ENCODE measurements around the gene CSF1. TPM values are rescaled to one million over a fixed set of nuclear protein-coding genes. Genes with fewer than 3 reads are reported as not detected.
A peak's percentile ranks its signal among the peaks of the same experiment; 100 is the strongest.
"Not testable (repeated sequence)": the region's sequence is repeated elsewhere in the genome, so short reads cannot be mapped to it uniquely, and the experiment has no call there.

CSF1 gene
- total RNA-seq (2014; rRNA removed; shearing (Covaris generic)): 3.5 and 6.3 TPM in 2 replicates
- polyA plus RNA-seq (2016; fragmentation: Nextera tagmentation; extraction: Ambion mirVana): 1.1 and 1.4 TPM in 2 replicates
- long read RNA-seq, partial matches to known transcripts: 1 of 1 reads
- long read RNA-seq, other reads (novel, unspliced or antisense): 0 of 1 reads

DNA sequence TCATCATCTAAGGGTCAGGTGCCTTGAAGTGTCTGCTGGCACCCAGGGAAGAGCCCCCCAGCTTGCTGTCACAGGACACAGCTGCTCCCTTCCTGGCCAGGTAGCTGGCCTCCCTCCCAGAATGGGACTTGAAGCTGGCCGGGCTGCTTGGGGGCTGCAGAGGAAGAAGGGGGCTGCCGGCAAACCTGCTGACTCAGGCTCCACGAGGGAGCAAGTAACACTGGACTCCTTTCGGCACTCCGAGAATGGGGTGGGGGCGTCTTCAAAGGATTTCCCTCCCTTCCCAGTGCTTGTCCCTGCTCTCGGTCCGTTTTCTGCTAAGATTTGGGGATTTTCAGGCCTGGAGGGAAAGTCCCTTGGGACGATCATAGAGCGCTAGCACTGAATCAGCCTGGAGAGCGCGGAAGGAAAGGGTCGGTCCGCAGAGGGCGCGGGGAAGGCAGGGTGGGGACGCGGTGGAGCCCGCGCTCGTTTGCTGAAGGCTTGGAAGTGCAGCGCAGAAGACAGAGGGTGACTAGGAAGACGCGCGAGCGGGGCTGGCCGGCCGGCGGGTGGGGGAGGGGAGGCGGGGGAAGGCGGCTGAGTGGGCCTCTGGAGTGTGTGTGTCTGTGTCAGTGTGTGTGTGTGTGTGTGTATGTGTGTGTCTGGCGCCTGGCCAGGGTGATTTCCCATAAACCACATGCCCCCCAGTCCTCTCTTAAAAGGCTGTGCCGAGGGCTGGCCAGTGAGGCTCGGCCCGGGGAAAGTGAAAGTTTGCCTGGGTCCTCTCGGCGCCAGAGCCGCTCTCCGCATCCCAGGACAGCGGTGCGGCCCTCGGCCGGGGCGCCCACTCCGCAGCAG, at the start of gene CSF1:
CSF1 (plus strand) TSS at position 727 of the 840 bp plus-strand sequence. CDS start 175 bp downstream, outside the sequence.
- Histone ChIP-seq H3K4me1 (ENCODE audit: insufficient read depth) (peaks cover 23% of the 10 kb centered on the region), H3K4me3 (peak within 1 kb of the TSS; percentile 72), H3K27ac (ENCODE audit: low read depth) (no peak within 1 kb of the TSS), H4K20me1 (replicated peaks; ENCODE audit: insufficient read depth) (no peaks in the 10 kb centered on the region), H3K79me2 (replicated peaks; ENCODE audit: insufficient read depth) (no peaks in the 10 kb centered on the region), H3K27me3 (ENCODE audit: insufficient read depth) (peaks cover 61% of the 10 kb centered on the region), H3K36me3 (ENCODE audit: insufficient read depth) (no peaks in the 10 kb centered on the region), H2AFZ (peak within 1 kb of the TSS; percentile 100), H3K4me2 (peak within 1 kb of the TSS; percentile 93), H3K9me2 (ENCODE audit: insufficient read depth) (no peaks in the 10 kb centered on the region), H3F3A (replicated peaks; ENCODE audit: low read depth) (0 out of 2 replicates have a peak, but pooled peaks cover 3% of the 10 kb centered on the region)
- peak within 1 kb of the TSS; percentile 82 for H3K4me3 Mint-ChIP-seq
- TF ChIP-seq EZH2 (IDR thresholded peaks at IDR 0.05; ENCODE audit: low read depth, unreplicated experiment): peak; percentile 56
- TF ChIP-seq JUNB (IDR thresholded peaks at IDR 0.05; ENCODE audit: unreplicated experiment): no peak
- TF ChIP-seq POLR2AphosphoS5 (IDR thresholded peaks at IDR 0.05; ENCODE audit: low read depth): 0 out of 2 replicates have a peak, but pooled peaks have one; percentile 28
- H3K4me1 Mint-ChIP-seq: peaks cover 38% of the 10 kb centered on the region
- peak; percentile 68 for DNase-seq (ENCODE audit: low spot score)
- no peaks in the 10 kb centered on the region for H3K36me3 Mint-ChIP-seq (ENCODE audit: low read depth)
- ATAC-seq: peak; percentile 75
- H3K27me3 Mint-ChIP-seq (ENCODE audit: insufficient read depth, low read depth, poor library complexity): peaks cover 47% of the 10 kb centered on the region
- no peaks in the 10 kb centered on the region for H3K9me3 Mint-ChIP-seq
- no peak within 1 kb of the TSS; the same call in 1 of the 2 replicates for H3K27ac Mint-ChIP-seq

GRCh38 chr1:109861616-109862015, 49.0 kb upstream of the CSF1 start:
- not testable (repeated sequence) for H3K4me2 ChIP-seq; H3F3A ChIP-seq (replicated peaks; ENCODE audit: low read depth); H3K27me3 ChIP-seq (ENCODE audit: insufficient read depth); H3K36me3 Mint-ChIP-seq (ENCODE audit: low read depth); H3K27ac Mint-ChIP-seq; H3K4me3 Mint-ChIP-seq; H3K79me2 ChIP-seq (replicated peaks; ENCODE audit: insufficient read depth); H3K9me2 ChIP-seq (ENCODE audit: insufficient read depth); H2AFZ ChIP-seq; H3K4me3 ChIP-seq; H3K27me3 Mint-ChIP-seq (ENCODE audit: insufficient read depth, low read depth, poor library complexity); DNase-seq (ENCODE audit: low spot score); H4K20me1 ChIP-seq (replicated peaks; ENCODE audit: insufficient read depth); H3K27ac ChIP-seq (ENCODE audit: low read depth); H3K36me3 ChIP-seq (ENCODE audit: insufficient read depth); ATAC-seq
- peaks cover 19% of the 10 kb centered on the region for H3K4me1 ChIP-seq (ENCODE audit: insufficient read depth)
- peaks cover 19% of the 10 kb centered on the region for H3K4me1 Mint-ChIP-seq
- peaks cover 20% of the 10 kb centered on the region; the same call in 2 of the 3 replicates for H3K9me3 Mint-ChIP-seq

DNA sequence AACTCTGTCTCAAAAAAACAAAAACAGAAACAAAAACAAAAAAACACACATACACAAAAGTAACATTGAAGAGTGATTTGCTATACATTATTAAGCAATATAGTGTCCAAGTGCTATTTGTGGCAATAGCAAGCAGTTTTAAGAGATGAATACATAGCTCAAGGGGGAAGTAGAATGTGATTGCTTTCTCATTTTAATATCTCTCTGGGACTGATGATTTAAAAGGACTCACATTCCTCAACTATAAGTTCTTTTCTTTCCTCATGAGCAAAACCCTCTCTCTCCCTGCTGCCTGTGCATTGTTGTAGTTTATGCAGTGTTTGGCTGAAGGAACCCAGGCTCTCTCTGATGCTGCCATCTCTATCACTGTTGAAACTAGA, 47.0 kb upstream of the CSF1 start:
- no peak overlapping the region for H3K4me3 ChIP-seq
- H3K4me3 Mint-ChIP-seq: no peak overlapping the region
- no peaks in the 10 kb centered on the region for H3K27me3 ChIP-seq (ENCODE audit: insufficient read depth)
- peaks cover 5% of the 10 kb centered on the region; the same call in 1 of the 2 replicates for H3K36me3 ChIP-seq (ENCODE audit: insufficient read depth)
- peaks cover 28% of the 10 kb centered on the region; the same call in 2 of the 3 replicates for H3K9me3 Mint-ChIP-seq
- H3K4me1 ChIP-seq (ENCODE audit: insufficient read depth): peaks cover 19% of the 10 kb centered on the region
- no peaks in the 10 kb centered on the region for H3K79me2 ChIP-seq (replicated peaks; ENCODE audit: insufficient read depth)
- no peaks in the 10 kb centered on the region for H3K9me2 ChIP-seq (ENCODE audit: insufficient read depth)
- H3K36me3 Mint-ChIP-seq (ENCODE audit: low read depth): peaks cover 11% of the 10 kb centered on the region; the same call in 2 of the 3 replicates
- no peak overlapping the region for H3K27ac Mint-ChIP-seq
- DNase-seq (ENCODE audit: low spot score): no peak
- no peaks in the 10 kb centered on the region for H4K20me1 ChIP-seq (replicated peaks; ENCODE audit: insufficient read depth)
- H3K4me1 Mint-ChIP-seq: peaks cover 19% of the 10 kb centered on the region
- no peak overlapping the region for H2AFZ ChIP-seq
- no peak for ATAC-seq
- no peak overlapping the region for H3K4me2 ChIP-seq
- H3F3A ChIP-seq (replicated peaks; ENCODE audit: low read depth): no peaks in the 10 kb centered on the region
- peak overlapping the region; percentile 53; the same call in 1 of the 2 replicates for H3K27ac ChIP-seq (ENCODE audit: low read depth)
- peaks cover 3% of the 10 kb centered on the region for H3K27me3 Mint-ChIP-seq (ENCODE audit: insufficient read depth, low read depth, poor library complexity)
- TF ChIP-seq ZNF331 (CRISPR knock-in tag; IDR thresholded peaks at IDR 0.05; ENCODE audit: low read depth): no peak
- TF ChIP-seq, protein P1, sequence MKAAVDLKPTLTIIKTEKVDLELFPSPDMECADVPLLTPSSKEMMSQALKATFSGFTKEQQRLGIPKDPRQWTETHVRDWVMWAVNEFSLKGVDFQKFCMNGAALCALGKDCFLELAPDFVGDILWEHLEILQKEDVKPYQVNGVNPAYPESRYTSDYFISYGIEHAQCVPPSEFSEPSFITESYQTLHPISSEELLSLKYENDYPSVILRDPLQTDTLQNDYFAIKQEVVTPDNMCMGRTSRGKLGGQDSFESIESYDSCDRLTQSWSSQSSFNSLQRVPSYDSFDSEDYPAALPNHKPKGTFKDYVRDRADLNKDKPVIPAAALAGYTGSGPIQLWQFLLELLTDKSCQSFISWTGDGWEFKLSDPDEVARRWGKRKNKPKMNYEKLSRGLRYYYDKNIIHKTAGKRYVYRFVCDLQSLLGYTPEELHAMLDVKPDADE (IDR thresholded peaks at IDR 0.05): no peak
- TF ChIP-seq ZNF462 (CRISPR knock-in tag; IDR thresholded peaks at IDR 0.05): no peak
- TF ChIP-seq STAT1 (IDR thresholded peaks at IDR 0.05; ENCODE audit: unreplicated experiment): no peak
- no peak for TF ChIP-seq ZNF114 (CRISPR knock-in tag; IDR thresholded peaks at IDR 0.05)
- no peak for TF ChIP-seq JUNB (IDR thresholded peaks at IDR 0.05; ENCODE audit: unreplicated experiment)

Data from GM23338 (cell line).